ENCODE measurements around the gene AZIN2. TPM values are rescaled to one million over a fixed set of nuclear protein-coding genes. Genes with fewer than 3 reads are reported as not detected.

Gene AZIN2
- total and polyA plus RNA-seq, 2 of the 8 experiments (the other 6 are each of a cell fraction or from before 2014, with no cell fraction given): 0.22 to 0.91 TPM

DNA sequence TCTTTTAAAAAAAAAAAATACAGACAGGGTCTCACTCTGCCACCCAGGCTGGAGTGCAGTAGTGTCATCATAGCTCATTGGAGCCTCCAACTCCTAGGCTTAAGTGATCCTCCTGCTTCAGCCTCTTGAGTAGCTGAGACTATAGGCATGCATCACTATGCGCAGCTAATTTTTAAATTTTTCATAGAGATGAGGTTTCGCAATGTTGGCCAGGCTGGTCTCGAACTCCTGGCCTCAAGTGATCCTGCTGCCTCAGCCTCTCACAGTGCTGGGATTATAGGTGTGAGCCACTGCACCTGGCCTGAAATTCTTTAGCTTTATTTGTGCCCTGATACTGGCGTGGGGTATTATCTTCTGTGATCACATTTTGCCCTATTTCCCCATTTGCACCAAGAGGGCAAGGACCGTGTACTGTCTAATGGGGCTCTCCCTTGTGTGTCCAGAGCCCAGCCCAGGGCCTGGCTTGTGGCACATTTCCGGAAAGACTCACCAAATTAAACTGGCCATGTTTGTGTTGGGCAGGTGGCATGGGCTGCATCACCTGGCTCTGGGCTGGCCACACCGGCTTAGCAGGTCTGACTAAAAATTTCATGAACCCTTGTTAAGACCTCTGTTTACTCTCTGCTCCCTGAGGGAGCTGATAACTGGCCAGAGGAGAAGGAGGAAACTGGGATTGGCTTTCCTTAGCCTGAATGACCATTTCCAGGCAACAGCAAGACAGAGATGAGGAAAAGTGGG is 68.7 kb downstream of the AZIN2 start:
- Histone ChIP-seq H3K23me2 (ENCODE audit: low read depth, low read length) (no peaks in the 10 kb centered on the region), H2BK20ac (ENCODE audit: low read length) (peak overlapping the region; percentile 72; the same call in 1 of the 2 replicates), H4K5ac (ENCODE audit: insufficient read length, low read depth, low read length) (no peak overlapping the region), H3K27me3 (replicated peaks in 1 of 4; ENCODE audit: control insufficient read depth in 3 of 4, extremely low read depth in 1 of 4, insufficient read depth in 3 of 4, low read length in 3 of 4) (no peaks in the 10 kb centered on the region), H3K14ac (ENCODE audit: insufficient read length) (no peak overlapping the region), H2BK5ac (ENCODE audit: low read depth, low read length) (no peak overlapping the region), H3K4me3 (ENCODE audit: extremely low read depth in 1 of 4, insufficient read depth in 2 of 4, low read depth in 3 of 4, low read length in 4 of 4) (no peak overlapping the region), H3K79me2 (ENCODE audit: control insufficient read depth in 1 of 2, insufficient read depth in 2 of 2, low read length in 2 of 2) (no peaks in the 10 kb centered on the region), H3K9ac (replicated peaks in 1 of 4; ENCODE audit: extremely low read depth in 1 of 4, low read depth in 3 of 4, low read length in 3 of 4) (no peak overlapping the region), H2AK5ac (ENCODE audit: low read depth, low read length) (no peak overlapping the region; the same call in 1 of the 2 replicates), H2BK15ac (ENCODE audit: low read length) (peak overlapping the region; percentile 81; the same call in 1 of the 2 replicates), H4K8ac (ENCODE audit: extremely low read depth, insufficient read depth, low read length) (no peak overlapping the region), H3K56ac (replicated peaks; ENCODE audit: insufficient read length, low read depth, low read length) (no peak overlapping the region), H3K4ac (replicated peaks; ENCODE audit: insufficient read length, low read depth, low read length) (no peak overlapping the region), H2BK12ac (ENCODE audit: low read depth, low read length) (no peak overlapping the region), H3K4me1 (replicated peaks in 1 of 4; ENCODE audit: control insufficient read depth in 3 of 4, insufficient read depth in 4 of 4, low read length in 3 of 4) (peaks cover 16 to 30% (median 19%) of the 10 kb centered on the region in 4 experiments), H3K18ac (ENCODE audit: extremely low read depth, low read length) (no peak overlapping the region; the same call in 1 of the 2 replicates), H3K4me2 (ENCODE audit: insufficient read depth in 1 of 2, low read depth in 2 of 2, low read length in 2 of 2) (no peak overlapping the region), H2BK120ac (replicated peaks; ENCODE audit: low read depth, low read length) (no peak overlapping the region), H3K27ac (ENCODE audit: low read depth, low read length) (no peak overlapping the region), H3K36me3 (ENCODE audit: control insufficient read depth in 2 of 4, insufficient read depth in 4 of 4, low read length in 3 of 4) (peaks cover 0 to 5% (median 0%) of the 10 kb centered on the region in 4 experiments; a peak in 2 of 8 replicates), H2AFZ (ENCODE audit: low read length) (no peak overlapping the region), H3K79me1 (ENCODE audit: low read depth, low read length) (no peaks in the 10 kb centered on the region), H4K91ac (replicated peaks; ENCODE audit: insufficient read length, low read length) (no peak overlapping the region), H4K20me1 (replicated peaks in 1 of 2; ENCODE audit: control insufficient read depth in 1 of 2, insufficient read depth in 2 of 2, low read length in 2 of 2) (peaks cover 0 to 2% of the 10 kb centered on the region in 2 experiments), H3K23ac (ENCODE audit: insufficient read length) (no peak overlapping the region), H3K9me3 (ENCODE audit: insufficient read depth in 2 of 2, low read depth in 1 of 2, low read length in 1 of 2) (no peaks in the 10 kb centered on the region)
- FAIRE-seq (no peak), DNase-seq (ENCODE audit: low read depth in 1 of 2, low spot score in 2 of 2) (no peak)
- WGBS, 2 experiments (ENCODE audit: extremely low coverage in 1 of 2, insufficient coverage in 1 of 2, insufficient read length in 1 of 2, insufficient replicate concordance in 2 of 2, low coverage in 1 of 2, low lambda C conversion rate in 2 of 2, missing lambda C conversion rate in 1 of 2): 91% methylated on average over 7 of the region's 7 CpGs; no CpG with 5 or more reads in 1 of the 2 experiments
- POLR2A ChIA-PET (ENCODE audit: partially characterized antibody): interaction anchor here (4.5 kb wide), 1 partner anchor 8 kb away, joined by 23 read pairs; no protein-coding TSS in a partner anchor
- CTCF ChIA-PET (ENCODE audit: partially characterized antibody): interaction anchor here (0.6 to 4.7 kb wide), 13 partner anchors 11 to 305 kb away, joined by 3 to 47 read pairs (median 4); partner anchors contain the start of gene TRIM62
- TF ChIP-seq KDM4A (IDR thresholded peaks at IDR 0.05; ENCODE audit: low read depth, low read length, severe bottlenecking): no peak
- TF ChIP-seq, protein P1, sequence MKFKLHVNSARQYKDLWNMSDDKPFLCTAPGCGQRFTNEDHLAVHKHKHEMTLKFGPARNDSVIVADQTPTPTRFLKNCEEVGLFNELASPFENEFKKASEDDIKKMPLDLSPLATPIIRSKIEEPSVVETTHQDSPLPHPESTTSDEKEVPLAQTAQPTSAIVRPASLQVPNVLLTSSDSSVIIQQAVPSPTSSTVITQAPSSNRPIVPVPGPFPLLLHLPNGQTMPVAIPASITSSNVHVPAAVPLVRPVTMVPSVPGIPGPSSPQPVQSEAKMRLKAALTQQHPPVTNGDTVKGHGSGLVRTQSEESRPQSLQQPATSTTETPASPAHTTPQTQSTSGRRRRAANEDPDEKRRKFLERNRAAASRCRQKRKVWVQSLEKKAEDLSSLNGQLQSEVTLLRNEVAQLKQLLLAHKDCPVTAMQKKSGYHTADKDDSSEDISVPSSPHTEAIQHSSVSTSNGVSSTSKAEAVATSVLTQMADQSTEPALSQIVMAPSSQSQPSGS (IDR thresholded peaks at IDR 0.05; ENCODE audit: low read length): no peak
- no peak for TF ChIP-seq SAP30 (IDR thresholded peaks at IDR 0.05; ENCODE audit: insufficient read depth, insufficient replicate concordance, low read length)
- no peak for TF ChIP-seq SP2 (IDR thresholded peaks at IDR 0.05; ENCODE audit: low read length)
- no peak for TF ChIP-seq SIRT6 (IDR thresholded peaks at IDR 0.05; ENCODE audit: low read length)
- no peak for TF ChIP-seq EP300 (IDR thresholded peaks at IDR 0.05; ENCODE audit: borderline replicate concordance in 1 of 2, low read depth in 2 of 2, low read length in 2 of 2)
- no peak for TF ChIP-seq POLR2A (IDR thresholded peaks at IDR 0.05; ENCODE audit: control extremely low read depth in 1 of 2, low read depth in 2 of 2, low read length in 2 of 2)
- no peak for TF ChIP-seq CHD2 (IDR thresholded peaks at IDR 0.05; ENCODE audit: low read length)
- TF ChIP-seq TEAD4 (IDR thresholded peaks at IDR 0.05; ENCODE audit: low read depth, low read length): no peak
- TF ChIP-seq SUZ12 (IDR thresholded peaks at IDR 0.05; ENCODE audit: low read length): no peak
- TF ChIP-seq JUND (IDR thresholded peaks at IDR 0.05; ENCODE audit: low read length): no peak

Measured in H1 (cell line).